Keratinocyte (primary cell): ENCODE results near the gene SNRPB.

Experiments used
- CTCF ChIP-seq, 3 experiments: IDR thresholded peaks in 1 of 3; conservative IDR thresholded peaks in 1 of 3; optimal IDR thresholded peaks in 1 of 3; 2 replicates in 2 of 3; 3 replicates in 1 of 3; pipeline versions ENCODE3 to v1.5.1; 2011; ENCODE audit warnings: low read length in 3 of 3, mild to moderate bottlenecking in 3 of 3, moderate library complexity in 2 of 3, control low read depth in 1 of 3, inconsistent platforms in 1 of 3; ENCODE audit not compliant: insufficient read depth in 2 of 3; ENCODE audit errors: extremely low read depth in 1 of 3
- EZH2 ChIP-seq: IDR thresholded peaks from one replicate; pipeline ENCODE4 v1.6.1; 2012; ENCODE audit warnings: inconsistent platforms, mild to moderate bottlenecking, low read length, moderate library complexity

DNA sequence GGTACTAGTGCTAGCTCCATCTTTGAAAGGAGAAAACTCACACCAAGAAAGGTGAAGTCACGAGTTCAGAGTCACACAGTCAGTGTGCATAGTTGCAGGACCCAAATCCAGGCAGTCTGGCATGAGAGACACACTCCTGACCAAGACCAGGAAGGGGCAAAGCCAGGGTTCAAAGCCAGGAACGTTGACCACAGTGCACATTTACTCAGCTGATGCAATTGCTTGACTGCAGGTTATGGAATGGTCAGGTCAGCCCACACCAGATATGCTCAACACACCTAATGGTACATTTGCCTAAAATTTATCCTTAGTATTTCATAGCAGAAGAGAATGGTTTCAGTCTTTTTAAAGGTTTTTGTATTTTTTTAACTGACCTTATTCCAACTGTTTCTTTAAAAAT is 52.2 kb downstream of the SNRPB start:
- TF ChIP-seq CTCF (optimal IDR thresholded peaks at IDR 0.05 in 1 of 3, IDR thresholded peaks at IDR 0.05 in 1 of 3, conservative IDR thresholded peaks at IDR 0.05 in 1 of 3; ENCODE audit: extremely low read depth in 1 of 3, insufficient read depth in 2 of 3, low read length in 3 of 3) (no peak), EZH2 (no peak)
